GM21576 (cell line): ENCODE measurements around the gene NCAPD3.

Experiments
- ATAC-seq: cut with Tn5 transposase; IDR thresholded peaks from one replicate; pipeline ENCODE4 v1.9.1; 2021; ENCODE audit warnings: mild to moderate bottlenecking, moderate library complexity; ENCODE audit not compliant: unreplicated experiment

Gene NCAPD3

GRCh38 chr11:134164490-134165370 is 59.0 kb downstream of the NCAPD3 start:
- ATAC-seq = no peak

- no peak for ATAC-seq
Measured at GRCh38 chr11:134159652-134160051, 64.1 kb downstream of the NCAPD3 start.

- no peak for ATAC-seq
Measured at GRCh38 chr11:134158023-134158422, 65.7 kb downstream of the NCAPD3 start.

- ATAC-seq = no peak
Measured at GRCh38 chr11:134157451-134157850, 66.3 kb downstream of the NCAPD3 start.

- ATAC-seq = no peak
Measured at GRCh38 chr11:134155946-134156865, 67.6 kb downstream of the NCAPD3 start.

GRCh38 chr11:134155456-134155855 is 68.3 kb downstream of the NCAPD3 start:
- ATAC-seq = no peak

GRCh38 chr11:134154441-134154840 is 69.3 kb downstream of the NCAPD3 start:
- no peak for ATAC-seq

- ATAC-seq = no peak
Measured at GRCh38 chr11:134153147-134153905, 70.4 kb downstream of the NCAPD3 start.

- no peak for ATAC-seq
Measured at GRCh38 chr11:134152696-134153095, 71.1 kb downstream of the NCAPD3 start.

GRCh38 chr11:134151083-134151747 is 72.6 kb downstream of the NCAPD3 start:
- ATAC-seq = no peak

GRCh38 chr11:134150195-134150903 is 73.4 kb downstream of the NCAPD3 start:
- no peak for ATAC-seq

- no peak for ATAC-seq
Measured at GRCh38 chr11:134149371-134149770, 74.4 kb downstream of the NCAPD3 start.

- ATAC-seq = no peak
Measured at GRCh38 chr11:134146598-134146997, 77.2 kb downstream of the NCAPD3 start.

GRCh38 chr11:134145715-134146114 is 78.1 kb downstream of the NCAPD3 start:
- no peak for ATAC-seq

- ATAC-seq = no peak
Measured at GRCh38 chr11:134144744-134145143, 79.0 kb downstream of the NCAPD3 start.

- ATAC-seq = no peak
Measured at GRCh38 chr11:134143801-134144200, 80.0 kb downstream of the NCAPD3 start.

GRCh38 chr11:134142536-134142935 is 81.2 kb downstream of the NCAPD3 start:
- no peak for ATAC-seq

GRCh38 chr11:134140961-134141490 is 82.7 kb downstream of the NCAPD3 start:
- no peak for ATAC-seq

- peak; percentile 81 for ATAC-seq
Measured at GRCh38 chr11:134139873-134140331, 83.9 kb downstream of the NCAPD3 start.
